Testis (tissue), 2 donors: ENCODE results near the gene ZBTB20.

Source experiments
- CTCF ChIP-seq, 3 experiments: fragments of 450-650 bp in 2 of 3; fragments of 200-600 bp in 1 of 3; sonication (generic) in 1 of 3; IDR thresholded peaks; one replicate each; pipeline ENCODE4 v1.5.1; 2016 to 2019; ENCODE audit warnings: antibody characterized with exemption in 3 of 3, mild to moderate bottlenecking in 2 of 3, moderate library complexity in 1 of 3
- POLR2A ChIP-seq: fragments of 450-650 bp; IDR thresholded peaks from one replicate; pipeline ENCODE4 v1.6.1; 2017; ENCODE audit warnings: antibody characterized with exemption, mild to moderate bottlenecking, moderate library complexity

DNA sequence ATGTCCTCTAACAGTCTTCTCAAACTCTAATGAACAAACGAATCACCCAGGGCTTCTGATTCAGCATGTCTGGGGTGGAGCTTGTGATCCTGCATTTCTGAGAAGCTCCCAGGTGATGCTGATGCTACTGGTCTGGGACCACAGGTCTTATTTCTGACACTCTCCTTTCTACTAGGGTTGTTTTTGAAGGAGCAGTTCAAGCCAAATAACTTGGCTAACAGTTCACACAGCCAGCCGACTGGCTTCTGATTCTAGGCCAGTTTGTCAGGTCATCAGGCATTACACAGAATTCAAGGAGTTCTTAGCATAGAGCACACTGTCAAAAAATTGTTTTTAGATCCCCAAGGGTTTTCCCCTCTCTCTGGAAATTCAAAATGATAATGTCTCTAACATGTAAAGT, 752.5 kb downstream of the ZBTB20 start:
- TF ChIP-seq CTCF (IDR thresholded peaks at IDR 0.05) (no peak), POLR2A (no peak)
